Esophagus (tissue), 2 donors: ENCODE results near the gene MSI2. TPM values are rescaled to one million over a fixed set of nuclear protein-coding genes. Genes with fewer than 3 reads are reported as not detected.

Source experiments
- H3K27ac ChIP-seq, 2 donors: one replicate each; pipeline ENCODE4 v1.5.1; 2013; ENCODE audit warnings: low read depth in 2 of 2, mild to moderate bottlenecking in 2 of 2, inconsistent platforms in 1 of 2, low read length in 1 of 2, moderate library complexity in 1 of 2
- H3K27me3 ChIP-seq, 2 donors: one replicate each; pipeline ENCODE4 v1.6.1; 2013; ENCODE audit warnings: low read length in 2 of 2, control low read depth in 1 of 2, mild to moderate bottlenecking in 1 of 2; ENCODE audit not compliant: insufficient read depth in 2 of 2, control insufficient read depth in 1 of 2
- H3K36me3 ChIP-seq, 2 donors: one replicate each; pipeline ENCODE4 v1.6.1; 2013; ENCODE audit warnings: low read length in 1 of 2; ENCODE audit not compliant: control insufficient read depth in 2 of 2, insufficient read depth in 2 of 2
- H3K4me1 ChIP-seq, 2 donors: one replicate each; pipeline ENCODE4 v1.6.1; 2013; ENCODE audit warnings: low read length in 1 of 2; ENCODE audit not compliant: control insufficient read depth in 2 of 2, insufficient read depth in 2 of 2
- H3K4me3 ChIP-seq, 2 donors: one replicate each; pipeline ENCODE4 v1.5.1; 2013; ENCODE audit warnings: low read length in 2 of 2, mild to moderate bottlenecking in 2 of 2, low read depth in 1 of 2, moderate library complexity in 1 of 2
- H3K9me3 ChIP-seq, 2 donors: one replicate each; pipeline ENCODE4 v1.6.1; 2013; ENCODE audit warnings: mild to moderate bottlenecking in 2 of 2, low read depth in 1 of 2, low read length in 1 of 2, moderate library complexity in 1 of 2; ENCODE audit not compliant: control insufficient read depth in 2 of 2, insufficient read depth in 1 of 2
- WGBS, 2 donors: extraction: QIAGEN DNeasy Blood & Tissue Kit; methylation state at CpG; one replicate each; pipeline ENCODE4 v1.1.7; 2013; 5-methylcytosine and 5-hydroxymethylcytosine counted together
- polyA plus RNA-seq, 2 donors: library from polyadenylated mRNA; stranded (reverse); fragments of 200-250 nt; gene quantifications; one replicate each; pipeline ENCODE4 v1.2.3, GENCODE V29; 2013
- donor health status: healthy with polysubstance abuse.
- donor health status: Bipolar disorder and iron deficiency.

MSI2 gene
- polyA plus RNA-seq, 2 donors = 7.8 to 8.2 TPM

DNA sequence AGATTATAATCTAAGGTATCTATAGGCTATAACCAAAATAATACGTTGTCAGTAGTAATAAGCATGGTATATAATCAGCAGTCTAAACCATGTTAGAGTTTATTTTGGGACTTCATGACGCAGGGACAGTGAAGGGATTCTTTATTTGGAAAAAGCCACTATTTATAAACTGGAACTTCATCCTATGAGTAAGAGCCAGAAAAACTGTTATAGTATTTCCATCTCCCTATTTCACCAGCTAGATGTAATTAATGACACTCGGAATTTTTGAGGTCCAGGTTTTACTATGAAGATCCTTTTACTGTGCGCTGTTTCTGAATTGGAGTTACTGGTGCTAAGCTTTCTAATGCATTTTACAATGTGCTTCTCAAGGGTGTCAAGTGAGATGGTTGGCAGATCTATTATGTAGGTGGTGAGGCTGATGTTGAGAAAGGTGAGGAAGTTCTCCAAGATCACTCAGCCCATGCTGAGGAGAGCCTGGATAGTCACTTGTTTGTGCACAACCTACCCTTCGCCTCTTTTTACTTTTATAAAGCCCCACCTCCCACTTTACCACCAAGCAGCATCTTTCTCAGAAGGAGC lies 149.3 kb downstream of the MSI2 start:
- H3K27ac ChIP-seq = no peak overlapping the region
- no peaks in the 10 kb centered on the region for H3K9me3 ChIP-seq
- H3K4me3 ChIP-seq = no peak overlapping the region
- no peaks in the 10 kb centered on the region for H3K27me3 ChIP-seq
- 77 to 87% methylated on average over 5 of the region's 5 CpGs for WGBS, 2 donors
- peaks cover 0 to 3% of the 10 kb centered on the region in 2 donors for H3K36me3 ChIP-seq
- peaks cover 0 to 4% of the 10 kb centered on the region in 2 donors for H3K4me1 ChIP-seq

DNA sequence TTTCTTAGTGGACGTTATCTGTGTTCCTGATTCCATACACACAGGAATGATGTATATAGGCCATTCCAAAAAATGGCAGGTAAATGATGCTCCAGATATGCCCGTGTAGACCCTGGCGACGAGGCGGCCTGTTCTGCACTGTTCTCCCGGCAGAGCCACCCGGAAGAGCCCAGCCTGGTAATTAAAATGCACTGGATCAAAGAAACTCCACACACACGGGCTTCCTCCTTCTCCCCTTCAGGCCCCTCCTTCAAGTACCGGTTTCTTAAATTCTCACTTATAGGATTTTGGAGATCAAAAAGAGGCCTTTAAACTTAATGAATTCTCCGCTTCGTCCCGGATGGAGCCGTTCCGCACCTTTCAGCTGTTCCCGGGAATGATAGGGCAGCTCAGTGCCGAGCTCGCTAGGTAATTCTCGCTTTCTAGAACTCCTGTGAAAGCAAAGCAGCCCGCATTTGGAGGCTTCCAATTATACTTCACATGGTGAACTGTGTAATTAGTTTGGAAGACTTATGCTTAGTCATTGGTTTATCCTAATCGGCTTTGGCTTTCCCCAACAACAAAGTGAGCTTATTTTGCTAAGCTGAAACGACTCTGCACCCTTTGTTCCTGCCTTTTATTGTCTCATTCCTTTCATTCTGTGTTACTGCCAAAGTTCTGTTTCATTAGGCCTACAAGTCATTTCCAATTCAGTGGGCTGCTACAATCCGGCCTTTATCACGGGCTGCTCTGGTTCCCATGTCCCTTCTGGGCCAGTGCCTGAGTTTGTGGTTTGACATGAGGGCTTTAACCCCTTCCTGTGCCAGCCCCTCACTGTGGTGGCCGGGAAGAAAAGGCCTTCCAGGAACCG lies 150.0 kb downstream of the MSI2 start:
- Histone ChIP-seq H3K27me3 (no peaks in the 10 kb centered on the region), H3K4me3 (no peak overlapping the region), H3K36me3 (peaks cover 0 to 3% of the 10 kb centered on the region in 2 donors), H3K27ac (no peak overlapping the region), H3K9me3 (no peaks in the 10 kb centered on the region), H3K4me1 (peaks cover 0 to 4% of the 10 kb centered on the region in 2 donors)
- WGBS, 2 donors = 64 to 65% methylated on average over 25 of the region's 25 CpGs

DNA sequence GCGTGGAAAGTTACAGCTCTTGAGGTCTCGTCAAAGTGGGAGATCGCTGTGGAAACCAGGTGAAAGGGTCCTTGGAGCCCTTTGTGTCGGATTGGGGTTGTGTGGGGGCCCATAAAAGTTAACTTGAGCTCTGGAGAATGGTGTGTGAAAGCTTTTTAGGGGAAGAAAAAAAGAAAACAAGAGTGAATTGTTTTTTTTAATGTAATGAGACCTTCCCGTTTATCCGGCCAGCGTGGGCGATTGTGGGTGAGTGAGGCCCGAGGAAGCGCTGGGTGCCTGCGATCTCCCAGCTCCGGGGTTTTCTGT lies 150.6 kb downstream of the MSI2 start:
- H3K27me3 ChIP-seq = no peaks in the 10 kb centered on the region
- no peak overlapping the region for H3K27ac ChIP-seq
- WGBS, 2 donors = 86 to 90% methylated on average over 12 of the region's 12 CpGs
- H3K9me3 ChIP-seq = no peaks in the 10 kb centered on the region
- H3K4me3 ChIP-seq = no peak overlapping the region
- H3K4me1 ChIP-seq = peaks cover 0 to 4% of the 10 kb centered on the region in 2 donors
- H3K36me3 ChIP-seq = peaks cover 0 to 3% of the 10 kb centered on the region in 2 donors

DNA sequence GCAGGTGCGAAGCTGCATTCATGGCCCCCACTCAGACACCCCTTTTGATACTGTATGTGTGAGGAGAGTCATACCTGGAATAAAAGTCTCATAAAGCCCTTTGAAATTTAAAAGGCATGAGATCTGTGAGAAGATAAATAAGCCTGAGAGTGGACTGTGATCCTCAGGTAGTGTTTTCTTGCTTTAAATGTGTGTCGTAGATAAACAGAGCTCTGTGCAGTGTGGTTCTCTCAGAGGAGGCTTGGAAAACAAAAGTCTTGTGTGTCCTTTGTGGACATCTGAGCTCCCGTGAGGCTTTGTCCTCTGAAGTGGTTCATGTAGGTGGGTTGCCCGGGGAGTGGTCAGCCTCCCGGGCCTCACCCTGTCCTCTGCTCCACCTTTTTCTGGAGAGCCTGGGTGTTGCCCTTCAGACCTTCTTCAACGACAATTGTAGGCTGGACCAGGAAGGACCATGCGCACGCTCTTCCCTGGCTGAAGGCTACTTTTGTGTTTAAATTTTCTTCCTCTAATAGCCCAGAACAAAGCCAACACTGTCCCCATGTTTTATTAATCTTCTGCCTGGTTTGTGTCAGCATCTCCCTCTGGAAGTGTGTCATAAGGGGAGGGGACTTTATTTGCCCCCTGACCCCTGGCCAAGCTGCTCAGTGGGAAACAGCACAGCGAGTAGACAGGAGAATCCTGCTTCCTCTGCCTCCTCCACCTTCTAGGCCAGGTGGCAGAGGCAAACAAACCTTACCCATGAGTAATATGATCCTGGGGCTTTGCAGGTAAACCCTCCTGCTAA lies 151.2 kb downstream of the MSI2 start:
- H3K4me3 ChIP-seq = no peak overlapping the region
- H3K27me3 ChIP-seq = no peaks in the 10 kb centered on the region
- no peaks in the 10 kb centered on the region for H3K9me3 ChIP-seq
- no peak overlapping the region for H3K27ac ChIP-seq
- peaks cover 0 to 4% of the 10 kb centered on the region in 2 donors for H3K4me1 ChIP-seq
- no peaks in the 10 kb centered on the region for H3K36me3 ChIP-seq
- 75 to 84% methylated on average over 9 of the region's 9 CpGs for WGBS, 2 donors

DNA sequence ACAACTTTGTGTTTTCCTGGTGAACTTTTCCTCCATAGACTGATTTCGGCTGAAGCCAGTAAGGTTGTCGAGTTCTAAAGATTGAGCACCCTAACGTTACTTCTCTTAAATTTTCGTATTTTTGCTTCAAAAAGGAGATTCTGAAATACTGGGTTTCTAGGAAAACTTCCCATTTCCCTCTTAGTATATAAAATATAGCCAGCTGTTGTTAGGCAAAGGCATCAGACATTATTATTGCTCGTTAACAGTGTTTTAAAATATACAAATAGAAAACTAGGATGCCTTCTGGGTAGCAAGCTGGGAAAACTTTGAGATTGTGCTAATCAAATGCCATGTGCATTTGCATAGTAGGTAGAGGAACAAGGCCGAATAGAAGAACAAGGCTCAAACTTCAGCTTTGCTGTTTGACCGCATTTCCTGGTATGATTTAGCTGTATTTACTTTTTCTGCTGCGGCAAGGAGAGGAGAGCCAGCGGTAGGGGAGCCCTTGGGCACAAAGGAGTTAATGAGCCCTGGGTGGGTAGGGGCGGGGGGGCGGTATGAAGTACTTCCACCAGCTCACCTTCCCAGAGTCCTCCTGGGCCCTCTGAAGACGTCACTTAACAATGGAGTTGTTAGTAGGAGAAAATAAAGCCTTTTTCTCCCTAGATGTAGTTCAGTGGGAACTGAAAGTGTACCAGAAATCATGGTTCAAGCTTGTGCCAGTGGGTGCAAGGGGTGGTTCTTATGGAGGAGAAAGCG lies 151.9 kb downstream of the MSI2 start:
- no peak overlapping the region for H3K4me3 ChIP-seq
- H3K9me3 ChIP-seq = no peaks in the 10 kb centered on the region
- H3K36me3 ChIP-seq = no peaks in the 10 kb centered on the region
- no peak overlapping the region for H3K27ac ChIP-seq
- no peaks in the 10 kb centered on the region for H3K27me3 ChIP-seq
- H3K4me1 ChIP-seq = peaks cover 0 to 4% of the 10 kb centered on the region in 2 donors
- WGBS, 2 donors = 76 to 86% methylated on average over 13 of the region's 13 CpGs

DNA sequence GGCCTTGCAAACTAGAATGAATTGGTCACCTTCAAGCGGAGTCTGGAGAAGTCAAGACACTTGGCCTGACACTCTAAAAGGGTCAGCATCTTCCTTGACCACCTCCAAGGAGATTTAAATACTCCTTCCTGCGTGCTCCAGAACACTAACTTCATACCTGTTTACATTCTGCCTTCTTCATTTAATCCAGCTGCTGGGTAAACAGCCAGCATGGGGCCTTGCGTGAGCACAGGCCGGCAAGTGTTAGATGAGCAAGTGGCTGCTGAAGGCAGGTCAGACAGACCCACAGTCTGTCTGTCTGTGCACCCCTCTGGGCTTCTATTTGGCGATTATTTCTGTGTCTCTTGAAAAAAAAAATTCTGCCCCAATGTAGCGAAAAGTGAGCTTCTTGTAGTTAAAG lies 153.8 kb downstream of the MSI2 start:
- Histone ChIP-seq H3K27me3 (no peaks in the 10 kb centered on the region), H3K36me3 (no peaks in the 10 kb centered on the region), H3K27ac (no peak overlapping the region), H3K4me3 (no peak overlapping the region), H3K9me3 (no peaks in the 10 kb centered on the region), H3K4me1 (peaks cover 0 to 4% of the 10 kb centered on the region in 2 donors)
- 79 to 80% methylated on average over 6 of the region's 6 CpGs for WGBS, 2 donors

DNA sequence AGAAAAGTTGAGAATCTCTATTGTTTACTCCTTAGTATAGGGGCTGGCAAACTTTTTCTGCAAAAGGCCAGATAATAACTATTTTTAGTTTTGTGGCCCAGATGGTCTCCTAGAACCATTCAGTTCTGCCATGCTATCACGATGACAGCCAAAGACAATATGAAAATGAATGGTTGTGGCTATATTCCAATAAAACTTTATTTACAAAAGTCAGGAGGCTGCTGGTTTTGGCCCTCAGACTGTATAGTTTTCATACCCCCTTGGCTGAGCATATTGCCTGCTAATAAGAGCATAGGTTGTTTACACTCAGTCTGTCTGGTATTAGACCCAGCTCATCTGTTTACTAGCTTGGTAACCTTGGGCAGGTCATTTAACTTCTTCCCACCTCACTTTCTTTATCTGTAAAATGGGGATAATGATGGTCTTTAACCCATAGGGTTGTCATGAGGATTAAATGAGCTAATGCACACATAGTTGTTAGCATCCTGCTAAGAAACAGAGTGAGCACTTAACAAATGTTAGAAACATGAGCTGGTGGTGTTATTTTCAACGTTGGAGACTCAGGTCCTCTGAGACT lies 156.3 kb downstream of the MSI2 start:
- Histone ChIP-seq H3K36me3 (no peaks in the 10 kb centered on the region), H3K27me3 (no peaks in the 10 kb centered on the region), H3K27ac (no peak overlapping the region), H3K9me3 (no peaks in the 10 kb centered on the region), H3K4me1 (peaks cover 0 to 1% of the 10 kb centered on the region in 2 donors), H3K4me3 (no peak overlapping the region)
- WGBS, 2 donors = 23 to 26% methylated on average over 2 of the region's 2 CpGs

DNA sequence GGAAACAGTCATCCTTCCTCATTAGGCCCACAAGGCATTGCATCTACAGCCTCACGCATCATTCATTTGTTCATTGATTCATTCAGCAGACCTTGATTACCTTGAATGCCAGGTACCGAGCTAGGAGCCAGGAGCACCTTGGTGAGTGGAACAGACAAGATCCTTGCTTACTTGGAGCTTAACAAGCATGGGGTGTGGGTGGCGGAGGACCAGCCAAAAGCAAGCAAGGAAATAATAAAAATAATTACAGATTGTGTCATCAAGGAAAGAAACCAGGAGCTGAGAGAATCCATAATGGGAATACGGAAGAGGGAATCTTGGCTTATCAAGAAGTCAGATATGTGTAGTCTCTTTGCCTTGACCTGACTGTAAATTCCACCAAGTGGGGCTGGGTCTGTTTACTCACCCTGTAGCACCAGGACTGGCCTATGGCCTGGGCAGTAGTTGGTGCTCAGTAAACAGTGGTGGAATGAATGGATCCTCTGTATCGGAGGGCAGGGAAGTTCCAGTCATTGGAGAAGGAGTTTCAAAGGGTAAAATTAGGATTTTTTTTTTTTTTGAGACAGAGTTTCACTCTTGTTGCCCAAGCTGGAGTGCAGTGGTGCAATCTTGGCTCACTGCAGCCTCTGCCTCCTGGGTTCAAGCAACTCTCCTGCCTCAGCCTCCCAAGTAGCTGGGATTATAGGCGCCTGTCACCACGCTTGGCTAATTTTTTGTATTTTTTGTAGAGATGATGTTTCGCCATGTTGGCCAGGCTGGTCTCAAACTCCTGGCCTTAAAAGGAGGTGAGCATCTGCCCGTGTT lies 157.7 kb downstream of the MSI2 start:
- Histone ChIP-seq H3K36me3 (no peaks in the 10 kb centered on the region), H3K4me1 (no peaks in the 10 kb centered on the region), H3K27ac (no peak overlapping the region), H3K27me3 (no peaks in the 10 kb centered on the region), H3K9me3 (no peaks in the 10 kb centered on the region), H3K4me3 (no peak overlapping the region)
- 92 to 96% methylated on average over 9 of the region's 9 CpGs for WGBS, 2 donors
